Breast epithelium (tissue), 4 donors: ENCODE results near the gene KCNJ4. TPM values are rescaled to one million over a fixed set of nuclear protein-coding genes. Genes with fewer than 3 reads are reported as not detected.
A peak's percentile ranks its signal among the peaks of the same experiment; 100 is the strongest.

Experiments used
- DNase-seq, 2 donors: peaks; one replicate each; pipeline ENCODE4 v3.0.0-alpha.2; 2019; ENCODE audit warnings: low spot score in 2 of 2
- H3K27ac ChIP-seq, 2 donors: fragments of 200-600 bp; sonication (generic) in 1 of 2; one replicate each; pipeline ENCODE4 v1.5.1; 2016 to 2019; ENCODE audit warnings: mild to moderate bottlenecking in 1 of 2
- H3K27me3 ChIP-seq, 2 donors: fragments of 200-600 bp; sonication (generic) in 1 of 2; one replicate each; pipeline versions ENCODE4 v1.5.1 to v1.6.0; 2017 to 2019; ENCODE audit warnings: control low read depth in 1 of 2, mild to moderate bottlenecking in 1 of 2
- H3K36me3 ChIP-seq: fragments of 200-600 bp; one replicate; pipeline ENCODE4 v1.5.1; 2019
- H3K4me1 ChIP-seq, 2 donors: fragments of 200-600 bp; sonication (generic); one replicate each; pipeline ENCODE4 v1.5.1; 2016 to 2019; ENCODE audit warnings: control low read depth in 1 of 2
- H3K4me3 ChIP-seq, 3 donors: fragments of 200-600 bp; sonication (generic); 1 replicate in 2 of 3; 2 replicates in 1 of 3; pipeline ENCODE4 v1.5.1; 2016 to 2019; ENCODE audit warnings: mild to moderate bottlenecking in 3 of 3, moderate library complexity in 2 of 3
- H3K9me3 ChIP-seq, 2 donors: fragments of 200-600 bp; sonication (generic) in 1 of 2; one replicate each; pipeline ENCODE4 v1.5.1; 2016 to 2019; ENCODE audit warnings: control low read depth in 1 of 2
- CTCF ChIP-seq, 3 donors: fragments of 450-650 bp; IDR thresholded peaks; one replicate each; pipeline ENCODE4 v1.5.1; 2016 to 2017; ENCODE audit warnings: antibody characterized with exemption in 3 of 3, mild to moderate bottlenecking in 3 of 3, moderate library complexity in 3 of 3
- POLR2A ChIP-seq: fragments of 450-650 bp; IDR thresholded peaks from one replicate; pipeline ENCODE4 v1.6.1; 2016; ENCODE audit warnings: antibody characterized with exemption, mild to moderate bottlenecking, moderate library complexity
- POLR2AphosphoS5 ChIP-seq, 3 donors: sonication (generic); formaldehyde crosslinking; IDR thresholded peaks; one replicate each; pipeline ENCODE4 v1.6.1; 2017; ENCODE audit warnings: antibody characterized with exemption in 3 of 3
- intact Hi-C: fragments of 100-400 bp; cut with DNase I; formaldehyde crosslinking; loops from one replicate; pipeline ENCODE4 v1.15.1; 2023; ENCODE audit warnings: low total_unique reads
- total RNA-seq, 3 donors: library from RNA; depleted of rRNA; stranded (reverse); fragments of >200 nt; gene quantifications; one replicate each; pipeline ENCODE4 v1.1.0, GENCODE V29; 2016

KCNJ4 gene
- total RNA-seq, 3 donors from 2014 or later: not detected

GRCh38 chr22:38494939-38495338 is 39.9 kb upstream of the KCNJ4 start:
- Histone ChIP-seq H3K36me3 (peaks cover 25% of the 10 kb centered on the region), H3K27ac (no peak overlapping the region), H3K4me3 (no peak overlapping the region), H3K9me3 (no peaks in the 10 kb centered on the region), H3K4me1 (no peaks in the 10 kb centered on the region), H3K27me3 (no peaks in the 10 kb centered on the region)
- TF ChIP-seq POLR2AphosphoS5 (IDR thresholded peaks at IDR 0.05) (no peak), CTCF (IDR thresholded peaks at IDR 0.05) (no peak), POLR2A (no peak)
- DNase-seq: no peak
- intact Hi-C loops: no loop called here

- intact Hi-C loops: no loop called here
- Histone ChIP-seq H3K9me3 (no peaks in the 10 kb centered on the region), H3K4me3 (no peak overlapping the region), H3K4me1 (no peaks in the 10 kb centered on the region), H3K36me3 (peaks cover 25% of the 10 kb centered on the region), H3K27me3 (no peaks in the 10 kb centered on the region), H3K27ac (no peak overlapping the region)
- TF ChIP-seq POLR2A (no peak), CTCF (IDR thresholded peaks at IDR 0.05) (no peak), POLR2AphosphoS5 (IDR thresholded peaks at IDR 0.05) (no peak)
- no peak for DNase-seq
Observed at GRCh38 chr22:38494498-38494897, 39.5 kb upstream of the KCNJ4 start.

GRCh38 chr22:38491707-38492348 is 36.8 kb upstream of the KCNJ4 start:
- no peak for TF ChIP-seq CTCF (IDR thresholded peaks at IDR 0.05)
- no peak for TF ChIP-seq POLR2AphosphoS5 (IDR thresholded peaks at IDR 0.05)
- TF ChIP-seq POLR2A: no peak
- H3K4me1 ChIP-seq: no peaks in the 10 kb centered on the region
- intact Hi-C loops: no loop called here
- H3K27me3 ChIP-seq: no peaks in the 10 kb centered on the region
- H3K27ac ChIP-seq: no peak overlapping the region
- no peaks in the 10 kb centered on the region for H3K9me3 ChIP-seq
- DNase-seq: no peak
- no peak overlapping the region for H3K4me3 ChIP-seq
- peaks cover 17% of the 10 kb centered on the region for H3K36me3 ChIP-seq

- peak overlapping the region; percentile 38 to 42 for H3K27ac ChIP-seq
- TF ChIP-seq CTCF (IDR thresholded peaks at IDR 0.05) (no peak), POLR2A (no peak), POLR2AphosphoS5 (IDR thresholded peaks at IDR 0.05) (no peak)
- no peak for DNase-seq
- H3K4me1 ChIP-seq: no peaks in the 10 kb centered on the region
- H3K36me3 ChIP-seq: peaks cover 17% of the 10 kb centered on the region
- intact Hi-C loops: no loop called here
- H3K4me3 ChIP-seq: no peak overlapping the region
- H3K9me3 ChIP-seq: no peaks in the 10 kb centered on the region
- no peaks in the 10 kb centered on the region for H3K27me3 ChIP-seq
Observed at GRCh38 chr22:38490915-38491314, 35.9 kb upstream of the KCNJ4 start.

- Histone ChIP-seq H3K4me3 (no peak overlapping the region), H3K36me3 (peaks cover 17% of the 10 kb centered on the region), H3K27ac (peak overlapping the region; percentile 38 to 42), H3K4me1 (no peaks in the 10 kb centered on the region), H3K9me3 (no peaks in the 10 kb centered on the region), H3K27me3 (no peaks in the 10 kb centered on the region)
- intact Hi-C loops: no loop called here
- no peak for DNase-seq
- TF ChIP-seq POLR2AphosphoS5 (IDR thresholded peaks at IDR 0.05): peak in 1 of 3 donors; percentile 7
- TF ChIP-seq CTCF (IDR thresholded peaks at IDR 0.05): no peak
Observed at GRCh38 chr22:38490475-38490874, 35.5 kb upstream of the KCNJ4 start.
